Activated gamma-delta T cell (primary cell): Measurements from ENCODE around the gene ADAMTSL2.

ENCODE experiments used
- DNase-seq: peaks from one replicate; lab custom pipeline; 2025; lab: John Stamatoyannopoulos, UW

The ADAMTSL2 gene

DNA sequence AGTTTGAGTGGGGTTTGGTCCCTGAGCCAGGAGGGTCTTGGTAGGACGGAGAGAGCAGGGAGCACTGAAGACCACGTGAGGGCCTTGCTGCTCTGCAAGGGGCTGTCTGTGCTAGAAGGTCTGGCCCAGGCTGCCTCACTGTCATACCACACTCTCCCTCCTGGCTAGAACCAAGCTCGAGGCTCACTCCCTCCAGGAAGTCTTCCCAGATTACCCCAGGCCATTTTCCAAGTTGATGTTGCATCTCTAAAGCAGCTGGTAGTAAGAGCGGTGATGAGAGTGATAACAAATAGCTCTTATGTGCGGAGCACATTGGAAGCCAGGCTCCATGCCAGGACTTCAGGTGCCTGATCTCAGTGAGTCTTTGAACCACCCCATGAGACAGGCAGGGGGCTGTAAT lies 16.3 kb upstream of the ADAMTSL2 start:
- DNase-seq, result no peak

DNA sequence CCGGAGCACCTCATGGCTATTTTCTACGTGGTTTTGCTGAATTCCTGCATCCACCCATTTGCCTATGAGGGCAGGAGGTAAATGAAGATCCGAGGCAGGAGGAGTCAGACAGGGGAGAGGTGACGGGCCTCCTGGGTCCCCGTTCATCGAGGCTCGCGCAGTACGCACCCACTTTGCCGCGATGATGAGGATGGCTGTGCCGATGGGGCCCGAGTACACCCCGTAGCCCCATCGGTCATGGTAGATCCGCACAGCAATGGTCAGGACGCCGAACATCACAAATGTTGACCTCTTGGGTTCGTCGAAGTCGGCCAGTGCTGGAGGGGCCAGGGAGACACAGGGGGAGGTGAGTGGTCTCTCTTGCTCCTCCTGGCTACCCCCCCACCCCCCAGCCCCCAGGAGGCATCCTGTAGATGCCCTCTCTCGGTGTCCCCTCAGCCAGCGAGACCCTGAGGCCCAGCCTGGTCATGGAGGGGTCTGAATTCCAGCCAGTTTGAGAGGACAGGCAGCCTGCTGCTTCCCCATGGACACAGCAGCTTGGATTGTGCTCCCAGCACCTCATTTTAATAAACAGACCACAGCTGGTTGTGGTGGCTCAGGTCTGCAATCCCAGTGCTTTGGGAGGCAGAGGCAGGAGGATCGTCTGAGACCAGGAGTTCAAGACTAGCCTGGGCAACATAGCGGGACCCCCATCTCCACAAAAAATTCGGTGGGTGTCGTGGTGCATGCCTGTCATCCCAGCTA lies 15.6 kb upstream of the ADAMTSL2 start:
- no peak for DNase-seq

DNA sequence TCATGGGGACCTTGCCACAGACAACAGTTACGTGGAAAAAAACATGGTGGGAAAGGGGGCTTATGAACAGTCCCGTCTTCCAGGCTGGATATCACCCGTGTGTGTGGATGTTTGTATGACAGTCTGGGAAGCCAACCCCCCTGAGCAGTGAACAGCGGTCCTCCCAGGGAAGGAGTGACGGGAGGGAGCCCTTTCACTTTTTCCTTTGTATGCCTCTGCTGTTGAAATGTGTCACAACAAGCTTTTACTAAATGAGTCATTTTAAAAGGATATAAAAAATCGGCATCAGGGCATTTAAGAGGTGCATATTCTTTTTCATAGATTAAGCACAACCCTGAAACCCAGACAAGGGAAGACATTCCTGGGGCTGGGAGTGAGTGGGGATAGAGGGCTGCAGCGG lies 14.8 kb upstream of the ADAMTSL2 start:
- DNase-seq, result no peak

DNA sequence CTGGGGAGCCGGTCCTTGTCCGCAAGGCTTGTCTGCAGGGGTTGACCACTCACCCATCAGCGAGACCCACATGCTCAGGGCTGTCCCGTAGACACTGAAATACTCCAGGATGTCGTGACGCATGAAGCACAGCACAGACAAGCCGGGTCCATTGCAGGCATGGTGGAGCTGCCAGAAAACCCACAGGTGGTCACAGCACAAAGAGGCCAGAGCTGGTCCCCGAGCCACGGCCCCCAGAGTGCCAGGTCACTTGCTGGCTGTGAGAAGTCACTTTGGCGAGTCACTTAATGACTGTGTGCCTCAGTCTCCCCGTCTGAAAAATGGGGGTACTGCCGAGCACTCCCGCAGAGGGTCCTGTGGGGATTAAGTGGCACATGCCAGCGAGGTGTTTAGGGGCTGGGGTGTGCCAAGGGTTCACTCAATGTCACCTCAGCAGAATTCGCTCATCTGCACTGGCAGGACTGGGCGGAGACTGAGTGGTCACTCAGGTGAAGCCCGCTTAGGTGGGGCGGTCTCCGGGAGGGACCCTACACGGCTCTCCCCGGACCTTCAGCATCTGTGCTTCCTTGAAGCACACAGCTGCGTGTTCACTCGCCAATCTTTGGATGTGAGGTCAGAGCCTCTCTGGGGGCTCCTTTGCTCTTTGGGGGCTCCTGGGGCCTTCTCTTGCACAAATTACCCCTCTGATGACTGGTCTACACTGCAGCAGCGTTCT lies 14.2 kb upstream of the ADAMTSL2 start:
- no peak for DNase-seq

DNA sequence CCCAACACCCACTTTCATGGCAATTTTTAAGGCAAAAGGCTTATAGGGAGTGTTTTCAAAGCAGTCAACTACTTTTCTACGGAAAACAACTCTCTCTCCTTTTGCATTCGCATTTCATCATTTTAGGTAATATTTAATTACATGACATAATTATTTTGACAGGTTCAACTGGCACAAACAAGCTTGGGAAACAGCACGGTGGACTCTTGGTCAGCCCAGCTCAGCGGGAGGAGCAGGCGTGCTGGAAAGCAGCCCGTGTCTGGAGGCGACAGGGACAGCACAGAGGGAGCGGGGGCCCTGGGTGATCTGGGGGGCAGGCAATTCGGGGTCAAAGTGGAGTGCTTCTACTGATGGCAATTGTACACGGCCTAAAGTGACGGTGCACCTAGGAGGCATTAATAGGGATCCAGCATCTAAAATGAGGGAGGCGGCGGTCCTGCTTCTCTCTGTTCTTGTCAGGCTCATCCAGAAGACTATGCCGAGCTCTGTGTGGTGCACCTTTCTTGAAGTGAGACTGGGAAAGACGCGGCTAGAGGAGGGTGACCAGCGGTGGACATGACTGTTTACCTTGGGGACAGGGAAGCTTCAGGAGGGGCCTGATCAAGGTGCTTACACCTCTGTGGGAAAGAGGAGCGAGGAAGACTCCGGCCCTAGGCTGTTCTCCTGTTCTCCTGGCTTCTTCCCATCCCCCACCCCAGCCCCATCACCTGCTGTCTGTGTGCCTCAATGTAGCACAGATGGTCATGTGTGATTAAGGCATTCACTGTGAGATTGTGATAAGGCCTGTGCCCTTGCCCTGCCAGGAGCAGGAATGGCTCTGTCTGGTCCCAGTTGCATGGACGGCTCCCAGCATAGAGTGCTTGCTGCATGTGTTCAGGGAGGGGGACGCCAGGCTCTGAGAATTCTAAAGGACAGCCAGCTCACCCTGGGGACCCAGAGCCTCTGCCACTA lies 13.1 kb upstream of the ADAMTSL2 start:
- no peak for DNase-seq

DNA sequence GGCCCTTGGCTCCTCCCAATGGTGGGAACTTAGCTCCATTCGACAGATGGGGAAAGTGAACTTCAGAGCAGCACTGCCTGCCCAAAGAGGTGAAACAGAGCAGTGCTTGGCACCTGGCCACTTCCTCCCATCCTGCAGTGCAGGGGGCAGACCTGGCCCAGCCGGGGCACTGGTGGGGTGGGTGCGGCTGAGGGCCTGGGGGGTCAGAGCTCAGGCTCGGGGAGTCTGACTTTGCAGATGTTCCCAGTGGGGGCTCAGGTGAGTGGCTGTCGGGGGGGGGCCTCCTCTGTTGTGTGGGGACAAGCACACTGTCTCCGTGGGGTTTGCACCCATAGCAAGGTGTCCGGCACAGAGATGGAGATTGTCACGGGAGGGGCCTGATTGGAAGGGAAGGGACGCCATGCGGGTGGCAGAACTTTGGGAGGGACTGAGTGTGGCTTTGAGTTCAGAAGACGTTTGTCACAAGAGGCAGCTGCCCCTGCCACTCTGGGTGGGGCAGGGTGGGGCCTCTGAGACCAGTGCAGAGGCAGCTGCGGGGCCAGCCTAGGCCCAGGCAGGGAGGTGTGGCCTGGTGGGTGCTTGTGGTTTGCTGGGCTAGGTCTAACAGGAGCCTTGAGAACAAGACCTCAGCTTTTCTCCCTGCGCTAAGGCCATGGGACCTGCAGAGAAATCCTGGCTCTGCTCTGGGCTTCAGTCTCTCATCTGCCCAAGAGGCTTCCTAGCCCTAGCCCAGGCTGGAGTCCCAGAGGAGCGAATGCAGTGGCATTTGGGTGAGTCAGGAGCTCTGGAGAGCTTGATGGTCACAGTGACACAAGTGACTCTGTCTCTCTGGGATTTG lies 12.2 kb upstream of the ADAMTSL2 start:
- DNase-seq, result no peak

DNA sequence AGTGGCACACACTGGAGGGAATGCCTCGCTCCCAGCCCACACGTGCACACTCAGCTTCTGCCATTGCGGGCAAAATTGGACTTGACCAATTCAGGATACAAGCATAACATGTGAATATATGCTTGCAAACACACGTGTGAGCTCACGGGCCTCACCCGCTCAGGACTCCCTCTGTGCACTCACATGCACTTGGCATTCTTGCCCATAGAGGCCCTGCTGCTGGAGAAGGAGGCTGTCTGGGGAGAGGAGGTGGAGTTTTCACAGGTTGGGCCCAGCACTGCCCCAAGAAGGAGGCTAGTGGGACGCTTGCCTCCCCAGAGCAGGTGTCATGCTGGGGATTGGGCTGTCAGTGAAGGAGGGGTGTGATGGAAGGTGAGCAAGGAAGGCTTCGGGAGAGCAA lies 11.4 kb upstream of the ADAMTSL2 start:
- DNase-seq, result no peak

DNA sequence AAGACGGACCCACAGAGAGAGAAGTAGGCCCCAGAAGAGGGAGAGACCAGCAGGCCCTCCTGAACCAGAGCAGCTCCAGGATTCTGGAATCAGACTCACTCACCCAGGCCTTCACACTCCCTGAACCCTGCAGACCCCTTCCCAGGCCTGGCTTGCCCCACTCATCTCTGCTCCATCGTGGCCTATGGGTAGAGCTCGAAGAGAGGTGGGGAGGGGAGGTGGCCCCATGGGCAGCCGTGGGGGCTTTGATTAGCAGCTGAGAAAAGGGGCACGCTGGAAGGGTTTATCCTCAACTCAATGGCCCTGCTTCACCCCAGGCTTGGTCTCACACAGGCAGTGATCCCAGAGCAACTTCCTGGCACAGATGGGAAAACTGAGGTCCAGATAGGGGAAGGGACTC lies 10.4 kb upstream of the ADAMTSL2 start:
- DNase-seq, result no peak

DNA sequence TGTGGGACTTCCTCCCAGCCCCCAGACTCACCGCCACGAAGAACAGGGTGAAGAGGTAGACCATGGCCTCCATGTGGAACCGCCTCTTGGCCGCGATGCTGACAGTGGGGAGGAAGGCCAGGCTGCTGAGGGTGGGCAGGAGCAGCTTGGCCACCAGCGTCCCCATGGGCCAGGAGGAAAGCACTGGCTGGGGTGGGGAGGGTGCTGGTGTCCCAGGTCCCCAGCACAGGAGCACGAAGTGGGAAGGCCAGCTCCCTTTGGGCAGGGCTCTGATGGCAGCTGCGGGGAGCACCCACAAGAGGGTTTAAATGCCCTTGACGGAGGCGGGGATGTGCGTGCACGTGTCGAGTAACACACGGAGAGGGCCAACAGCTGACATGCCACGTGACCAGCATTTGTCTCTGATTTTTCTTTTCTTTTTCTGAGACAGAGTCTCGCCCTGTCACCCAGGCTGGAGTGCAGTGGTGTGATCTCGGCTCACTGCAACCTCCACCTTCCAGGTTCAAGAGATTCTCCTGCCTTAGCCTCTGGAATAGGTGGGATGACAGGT lies 9.8 kb upstream of the ADAMTSL2 start, which contains the start of gene MYMK:
Gene MYMK, minus strand, starts transcription at position 281 of the 550 bp plus-strand sequence. Its CDS starts 115 bp downstream, at position 166.
- DNase-seq, result no peak

DNA sequence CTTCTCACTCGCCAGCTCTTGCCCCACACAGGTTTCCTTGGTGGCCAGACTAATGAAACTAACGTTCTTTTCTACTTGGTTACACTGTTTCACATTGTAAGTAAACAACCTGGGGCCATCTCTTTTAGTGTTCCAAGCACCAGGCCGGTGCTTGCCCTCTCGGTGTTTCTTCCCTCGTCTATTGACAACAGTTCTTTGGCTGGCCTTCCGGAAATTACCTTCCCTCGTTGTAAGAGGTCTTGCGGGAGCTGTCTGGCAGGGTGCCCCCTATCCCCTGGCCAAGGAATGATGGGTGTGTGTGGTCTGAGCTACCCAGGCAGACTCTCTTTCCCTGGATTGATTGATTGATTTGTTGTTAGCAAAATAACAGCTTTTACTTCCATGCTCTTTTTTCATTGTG lies 8.8 kb upstream of the ADAMTSL2 start:
- DNase-seq, result no peak

DNA sequence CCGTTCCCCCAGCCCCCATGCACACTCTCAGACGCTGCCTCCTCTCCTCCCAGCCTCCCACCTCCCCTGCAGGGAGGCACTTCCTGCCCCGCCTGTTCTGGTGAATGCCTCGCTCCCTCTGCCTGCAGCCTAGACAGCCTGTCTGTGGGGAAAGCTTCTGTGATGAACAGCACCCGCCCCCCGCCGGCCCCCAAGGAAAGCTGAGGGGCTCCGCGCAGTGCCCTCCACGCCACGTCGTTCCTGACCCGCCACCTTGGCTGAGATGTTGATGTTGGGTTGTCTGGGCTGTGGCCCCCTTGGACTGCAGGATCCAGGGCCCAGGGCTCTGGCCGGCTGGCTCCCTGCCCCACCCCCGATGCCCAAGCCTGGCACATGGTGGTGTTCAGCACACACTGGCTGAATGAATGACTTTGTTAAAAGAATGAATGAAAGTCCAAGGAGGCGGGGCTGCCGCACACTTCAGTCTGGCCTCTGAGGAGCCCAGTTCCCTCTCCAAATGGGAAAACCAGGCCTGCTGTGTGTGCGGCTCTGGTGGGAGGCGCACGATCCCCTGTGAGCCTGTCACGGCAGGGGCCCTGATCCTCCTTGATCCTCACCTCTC lies 7.7 kb upstream of the ADAMTSL2 start:
- DNase-seq, result no peak

DNA sequence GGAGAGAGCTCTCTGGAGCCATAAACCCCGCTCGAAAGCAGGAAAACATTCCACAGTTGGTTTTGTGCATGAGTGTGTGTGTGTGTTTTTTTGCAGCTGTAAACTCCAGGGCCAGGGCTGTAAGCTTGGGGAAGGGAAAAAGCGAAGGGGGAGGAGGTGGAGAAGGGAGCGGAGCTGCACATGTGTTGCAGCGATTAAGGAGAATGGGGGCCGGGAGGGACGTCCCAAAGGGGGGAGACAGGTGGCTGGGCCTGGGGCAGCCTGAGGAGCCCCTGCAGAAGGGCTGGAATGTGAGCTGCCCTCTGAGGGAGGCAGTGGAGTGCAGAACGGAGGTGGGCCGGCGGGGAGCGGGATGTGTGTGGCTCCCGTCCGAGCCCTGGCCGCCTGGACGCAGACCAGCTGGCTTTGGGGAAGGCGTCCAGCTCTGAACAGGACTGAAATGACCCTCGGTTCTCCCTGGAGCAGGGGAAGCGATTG lies 7.0 kb upstream of the ADAMTSL2 start:
- DNase-seq, result no peak

DNA sequence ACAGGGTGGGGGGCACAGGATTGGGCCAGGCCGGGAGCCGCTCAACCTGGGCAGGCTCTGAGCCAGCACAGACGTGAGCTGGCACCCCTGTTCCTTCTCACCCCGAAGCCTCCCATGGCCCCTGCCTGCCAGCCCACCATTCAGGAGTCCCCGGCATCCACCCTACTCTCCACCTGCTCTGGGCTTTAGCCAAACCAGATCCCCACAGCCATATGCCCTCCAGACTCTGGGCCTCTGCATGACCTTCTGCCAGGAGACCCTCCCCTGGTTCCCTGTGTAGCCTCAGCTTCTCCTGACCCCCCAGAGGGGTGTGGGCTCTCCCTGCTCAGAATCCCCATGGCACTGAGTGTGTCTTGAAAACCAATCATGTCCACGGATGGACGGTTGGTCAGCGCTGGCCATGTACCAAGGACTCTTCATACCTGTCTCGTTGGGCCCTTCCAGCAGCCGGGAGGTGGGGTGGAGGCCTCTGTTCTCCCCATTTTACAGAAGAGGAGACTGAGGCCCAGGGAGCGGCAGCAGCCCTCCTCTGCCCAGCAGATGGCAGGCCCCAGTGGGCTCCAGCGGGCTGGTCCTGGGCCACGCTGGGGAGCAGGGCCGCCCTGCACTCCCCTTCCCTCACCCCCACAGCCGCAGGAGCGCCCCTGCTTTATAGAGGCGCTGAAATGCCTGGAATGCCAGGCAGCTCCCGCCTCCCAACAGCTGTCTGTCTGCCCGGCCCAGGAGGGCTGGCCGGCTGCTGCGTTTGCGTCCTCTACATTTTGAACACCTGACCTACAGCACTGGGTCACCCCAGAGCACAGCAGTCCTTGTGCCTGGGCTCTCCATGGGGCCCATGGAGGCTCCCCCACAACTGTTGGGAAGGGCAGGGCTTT lies 6.3 kb upstream of the ADAMTSL2 start:
- no peak for DNase-seq

DNA sequence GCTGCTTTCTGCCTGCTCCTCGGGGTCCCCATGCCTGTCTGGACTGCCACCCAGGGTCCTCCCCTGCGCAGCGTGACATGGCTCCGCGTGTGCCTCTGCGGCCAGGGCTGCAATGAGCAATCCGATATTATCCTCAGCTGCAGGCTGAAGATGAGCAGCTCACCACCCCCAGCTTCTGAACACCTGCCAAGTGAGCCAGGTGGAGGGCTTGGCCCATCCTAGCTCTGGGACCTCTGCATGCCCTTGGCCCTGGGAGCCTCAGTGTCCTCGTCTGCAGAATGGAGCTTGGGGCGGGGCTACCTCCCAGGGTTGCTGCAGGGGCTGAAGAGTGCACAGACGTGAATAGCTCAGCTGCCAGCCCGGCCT lies 5.6 kb upstream of the ADAMTSL2 start:
- DNase-seq, result no peak

DNA sequence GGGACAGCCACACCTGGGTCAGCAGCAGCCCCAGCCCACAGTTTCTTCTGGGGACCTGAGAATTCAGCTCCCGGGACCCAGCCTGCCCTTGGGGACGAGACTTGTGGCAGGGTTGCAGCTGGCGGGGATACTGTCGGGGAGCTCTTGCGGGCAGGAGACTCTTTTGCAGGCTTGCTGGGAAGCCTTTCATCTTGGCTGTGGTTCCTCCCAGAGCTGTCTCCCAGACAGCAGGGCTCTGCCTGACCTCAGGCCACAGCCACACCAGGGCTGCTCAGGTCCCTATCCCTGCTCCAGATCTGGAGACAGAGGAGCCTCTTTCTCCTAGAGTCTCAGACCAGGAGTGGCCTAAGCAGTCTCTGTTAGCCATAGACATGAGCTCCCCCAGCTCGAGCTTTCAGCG lies 5.0 kb upstream of the ADAMTSL2 start:
- DNase-seq, result no peak

DNA sequence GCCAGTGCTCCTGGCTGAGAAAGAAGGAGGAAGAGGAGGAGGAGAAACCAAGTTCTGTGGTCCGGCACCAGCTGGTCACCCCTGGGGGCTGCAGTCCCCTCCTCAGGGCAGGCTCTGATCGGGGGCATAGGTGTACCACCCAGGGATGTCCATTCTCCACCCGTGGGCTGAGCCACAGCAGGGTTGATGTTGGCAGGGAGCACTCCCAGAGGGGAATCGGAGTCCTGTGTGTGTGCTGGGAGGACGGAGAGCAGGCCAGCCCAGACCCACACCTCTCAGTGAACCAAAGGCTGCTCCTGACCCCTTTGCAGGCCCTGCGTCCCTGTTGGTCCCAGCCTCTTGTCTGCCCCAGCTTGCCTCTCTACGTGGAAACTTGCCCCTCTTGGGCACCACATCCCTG lies 4.6 kb upstream of the ADAMTSL2 start:
- DNase-seq, result no peak

DNA sequence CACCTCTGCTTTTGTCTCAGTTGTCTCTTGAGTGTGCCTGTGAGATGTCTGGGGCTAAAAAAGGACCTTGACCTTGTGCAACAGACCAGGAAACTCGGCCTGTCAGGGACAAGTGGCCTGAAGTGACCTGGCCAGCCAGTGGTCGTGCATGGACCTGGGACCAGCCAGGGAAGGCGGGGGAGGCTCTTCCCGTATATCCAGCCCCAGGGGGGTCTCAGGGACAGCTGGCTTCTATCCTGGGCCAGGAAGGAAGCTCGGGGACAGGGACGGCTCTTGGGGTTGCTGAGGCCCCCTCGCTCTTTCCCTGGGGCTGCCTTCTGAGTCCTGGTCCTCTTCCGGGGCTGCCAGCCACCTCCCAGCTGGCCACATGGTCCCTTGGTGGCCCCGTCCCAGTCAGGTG lies 3.2 kb upstream of the ADAMTSL2 start:
- DNase-seq, result no peak

DNA sequence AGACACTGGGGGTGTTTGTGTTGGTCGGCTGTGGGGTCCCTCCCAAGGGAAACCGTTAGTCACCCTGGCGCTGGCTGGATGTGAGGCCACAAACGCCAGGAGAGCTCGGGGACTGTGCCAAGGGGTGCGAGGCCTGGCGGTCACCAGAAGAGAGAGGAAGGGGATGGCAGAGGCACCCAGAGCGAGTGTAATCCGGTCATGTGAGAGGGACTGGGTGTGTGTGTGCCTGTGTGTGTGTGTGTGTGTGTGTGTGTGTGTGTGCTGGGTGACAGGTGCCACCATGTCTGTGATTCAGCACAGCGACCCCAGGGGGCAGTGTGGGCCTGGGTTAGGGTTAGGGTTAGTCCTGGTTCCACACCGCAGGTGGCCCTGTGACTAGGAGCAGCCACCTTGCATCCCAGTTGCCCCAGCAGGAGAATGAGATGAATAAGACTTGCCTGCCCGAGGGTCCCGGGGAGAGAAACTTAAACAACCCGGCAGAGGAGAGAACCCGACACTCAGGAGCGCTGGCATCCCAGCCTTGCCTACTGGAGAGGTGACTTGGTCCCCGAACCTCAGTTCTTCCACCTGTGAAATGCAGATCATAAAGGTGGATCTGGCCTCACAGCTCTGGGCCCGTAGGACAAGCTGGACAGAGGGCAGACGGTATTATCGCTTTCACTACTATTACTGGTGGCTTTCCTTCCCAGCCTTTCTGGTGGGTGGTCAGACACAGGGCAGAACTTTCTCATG lies 1.4 kb upstream of the ADAMTSL2 start:
- DNase-seq, result no peak

DNA sequence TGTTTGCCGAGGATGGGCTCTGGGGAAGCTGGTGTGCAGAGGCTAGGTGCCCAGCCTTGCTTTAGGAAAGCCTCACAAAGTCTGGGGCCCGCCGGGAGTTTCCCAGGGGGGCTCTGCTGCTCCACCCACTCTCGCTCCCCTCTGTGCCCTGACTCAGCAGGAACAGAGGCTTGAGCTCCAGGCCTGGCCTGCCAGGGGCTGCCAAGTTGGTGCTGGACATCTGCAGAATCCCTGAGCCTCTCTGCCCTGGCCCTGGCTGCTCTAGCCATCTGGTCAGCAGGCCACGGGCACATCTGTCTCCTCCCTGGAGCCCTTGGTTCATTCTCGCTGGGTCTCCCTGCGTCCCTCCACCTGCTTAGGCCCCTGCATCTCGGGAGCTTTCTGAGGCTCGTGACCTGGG lies 647 bp upstream of the ADAMTSL2 start:
- no peak for DNase-seq
